GM12874 (cell line): ENCODE measurements around the gene CAPS2.

Source experiments
- CTCF ChIP-seq: IDR thresholded peaks from 2 replicates; pipeline ENCODE4 v1.5.1; 2011; ENCODE audit warnings: low read depth, mild to moderate bottlenecking, control low read depth, low read length, moderate library complexity; ENCODE audit not compliant: insufficient read depth

The CAPS2 gene

GRCh38 chr12:75329918-75330826 is at the start of gene CAPS2:
Gene CAPS2 (minus strand): TSS chr12:75330324. CDS start chr12:75326498, 3,826 bp downstream.
- TF ChIP-seq CTCF: no peak

GRCh38 chr12:75378354-75378753 is 48.2 kb upstream of the CAPS2 start:
- TF ChIP-seq CTCF: no peak

GRCh38 chr12:75374971-75375370 is 44.8 kb upstream of the CAPS2 start:
- TF ChIP-seq CTCF: no peak

GRCh38 chr12:75366629-75367028 is 36.5 kb upstream of the CAPS2 start:
- TF ChIP-seq CTCF: no peak

- TF ChIP-seq CTCF: no peak
Observed at GRCh38 chr12:75364919-75365318, 34.8 kb upstream of the CAPS2 start.

- TF ChIP-seq CTCF: no peak
Observed at GRCh38 chr12:75361408-75361807, 31.3 kb upstream of the CAPS2 start.

GRCh38 chr12:75360920-75361319 is 30.8 kb upstream of the CAPS2 start:
- no peak for TF ChIP-seq CTCF
